Measurements from ENCODE around the gene CCBE1.
A peak's percentile ranks its signal among the peaks of the same experiment; 100 is the strongest.

Gene CCBE1

DNA sequence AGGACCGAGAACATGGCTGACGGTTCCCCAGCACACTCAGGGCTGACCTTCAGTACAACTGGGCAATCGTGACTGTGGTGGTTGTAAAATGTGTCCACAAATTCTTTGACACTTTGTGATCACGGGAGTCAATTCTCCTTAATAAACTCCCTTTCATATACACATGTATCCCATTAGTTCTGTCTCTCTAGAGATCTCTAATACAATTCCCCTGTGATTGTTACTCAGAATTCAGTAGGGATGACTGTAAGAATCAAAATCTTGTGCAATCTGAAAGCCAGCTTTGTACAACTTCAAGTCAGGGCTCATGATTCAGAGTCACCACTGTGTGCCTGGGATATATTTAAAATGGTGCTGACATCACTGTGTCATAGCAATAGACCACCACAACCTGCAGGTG, 248.7 kb downstream of the CCBE1 start:
- peak; percentile 47 for DNase-seq

DNA sequence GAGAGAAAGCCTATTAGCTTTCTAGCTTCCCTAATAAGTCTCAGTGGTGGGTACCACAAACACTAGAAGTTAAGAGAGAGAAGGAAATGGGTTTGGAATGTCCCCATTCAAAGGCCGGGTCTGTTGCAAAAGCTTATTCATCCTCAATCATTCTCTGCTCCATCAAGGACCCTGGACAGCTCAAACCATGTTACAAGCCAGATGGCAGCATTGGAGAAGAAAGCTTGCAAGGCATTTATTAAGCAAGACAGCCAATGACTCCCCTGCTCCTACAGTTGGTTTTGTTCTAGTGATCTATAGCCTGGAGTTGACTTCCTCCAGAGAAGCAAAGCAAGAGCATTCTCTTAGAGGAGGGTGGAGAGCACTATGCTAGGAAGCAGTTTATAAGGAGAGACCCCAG, 251.2 kb downstream of the CCBE1 start:
- peak; percentile 32 for DNase-seq

DNA sequence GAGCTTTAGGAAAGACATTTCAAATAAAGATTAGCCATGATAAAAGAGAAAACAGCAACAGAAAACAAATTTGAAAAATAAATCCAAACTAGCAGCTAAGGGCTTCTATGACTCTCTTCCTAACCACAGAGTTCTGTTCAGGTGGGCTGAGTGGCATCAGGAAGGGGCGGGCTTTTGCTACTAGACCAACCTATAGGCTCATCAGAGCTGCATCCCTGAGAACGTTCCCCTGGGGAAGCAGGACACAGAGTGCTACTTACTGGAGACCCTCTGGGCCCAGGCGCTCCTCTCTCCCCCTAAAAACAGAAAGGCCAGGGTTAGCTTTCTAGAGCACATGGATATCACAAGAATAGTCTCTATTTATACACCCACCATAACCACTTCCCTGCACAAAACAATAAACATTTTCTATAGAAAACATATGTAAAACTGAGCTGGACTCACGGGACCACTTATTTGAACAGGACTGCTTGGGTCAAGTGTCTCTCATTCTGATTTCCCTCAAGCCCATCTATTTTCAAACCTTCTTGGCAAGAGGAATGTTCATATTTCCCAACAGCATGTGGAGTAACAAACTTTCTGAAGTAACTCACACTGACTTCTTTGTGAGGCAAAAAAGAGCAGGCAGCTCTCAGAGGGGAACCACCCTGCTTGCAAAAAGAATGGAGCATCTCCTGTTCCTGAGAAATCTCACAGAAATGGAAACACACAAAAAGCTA, 259.2 kb downstream of the CCBE1 start:
- no peak for DNase-seq

DNA sequence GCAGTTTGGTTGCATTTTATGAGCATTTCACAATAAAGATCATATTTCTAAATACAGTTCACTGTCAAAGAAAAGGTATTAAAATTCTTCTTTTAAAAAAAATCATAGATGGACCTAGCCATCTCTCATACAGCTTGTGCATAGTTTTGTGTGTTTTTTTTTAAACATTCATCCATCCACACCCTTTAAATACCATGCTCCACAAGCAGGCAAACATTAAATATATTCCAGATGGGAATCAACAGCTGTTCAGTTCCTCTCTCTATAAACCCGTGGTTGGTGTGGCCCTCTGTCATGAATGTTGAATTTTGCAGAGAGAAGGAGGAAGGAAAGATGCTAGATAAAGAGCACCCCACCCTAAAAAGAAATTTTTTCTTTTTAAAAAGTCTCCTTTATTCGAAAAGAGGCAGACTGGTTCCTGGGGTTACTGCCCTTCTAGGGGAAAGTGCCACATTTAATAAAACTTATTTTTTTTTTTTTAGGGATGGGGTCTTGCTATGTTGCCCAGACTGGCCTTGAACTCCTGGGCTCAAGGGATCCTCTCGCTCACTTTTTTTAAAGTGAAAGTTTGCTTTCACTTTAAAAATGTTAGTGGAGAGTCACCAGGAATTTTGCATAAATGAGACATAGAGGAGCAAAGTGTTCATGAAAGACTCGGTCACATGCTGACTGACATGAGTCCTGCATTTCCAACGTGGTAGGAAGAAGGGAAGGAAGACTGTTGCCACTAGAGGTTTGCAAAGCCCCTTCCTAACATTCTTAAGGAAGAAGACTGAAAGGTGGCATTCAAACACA, 264.2 kb downstream of the CCBE1 start:
- DNase-seq, result peak; percentile 56

DNA sequence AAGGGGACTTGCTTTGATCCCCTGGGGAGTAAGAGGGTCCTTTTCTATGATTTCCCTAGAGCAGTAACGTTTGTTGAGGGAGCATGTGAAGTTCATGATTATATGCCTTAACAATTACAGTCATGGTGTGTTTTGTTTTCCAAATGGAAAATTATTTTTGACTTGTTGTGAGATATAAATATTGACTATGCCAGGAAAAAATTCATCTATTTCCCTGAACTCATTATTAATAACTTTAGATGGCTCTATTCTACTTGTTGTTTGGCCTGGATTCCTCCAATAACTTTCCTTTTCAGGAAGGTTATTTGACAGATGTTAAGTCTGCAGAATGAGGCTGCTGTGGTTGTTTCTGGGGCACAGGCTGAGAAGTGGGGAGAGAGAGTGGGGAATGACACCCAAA, 266.1 kb downstream of the CCBE1 start:
- DNase-seq, result no peak

DNA sequence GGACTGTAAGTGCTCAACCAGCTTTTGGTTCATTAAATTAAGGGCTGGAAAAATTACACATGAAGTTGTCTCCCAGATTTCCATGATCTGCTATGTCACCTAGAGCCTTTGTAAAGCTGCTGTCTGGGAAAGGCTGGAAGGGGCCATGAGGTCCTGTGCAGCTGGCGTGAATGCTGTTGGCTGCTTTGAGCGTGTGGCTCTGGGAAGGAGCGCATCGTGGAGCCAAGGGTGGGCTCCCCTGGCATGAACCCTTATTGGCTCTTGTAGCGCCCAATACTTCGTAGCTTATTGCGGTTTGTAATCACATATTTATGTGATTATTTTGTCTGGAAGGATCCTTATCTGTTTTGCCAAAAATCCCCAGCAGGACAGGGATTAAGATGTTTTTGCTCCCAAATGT, 267.6 kb downstream of the CCBE1 start:
- DNase-seq, result no peak

DNA sequence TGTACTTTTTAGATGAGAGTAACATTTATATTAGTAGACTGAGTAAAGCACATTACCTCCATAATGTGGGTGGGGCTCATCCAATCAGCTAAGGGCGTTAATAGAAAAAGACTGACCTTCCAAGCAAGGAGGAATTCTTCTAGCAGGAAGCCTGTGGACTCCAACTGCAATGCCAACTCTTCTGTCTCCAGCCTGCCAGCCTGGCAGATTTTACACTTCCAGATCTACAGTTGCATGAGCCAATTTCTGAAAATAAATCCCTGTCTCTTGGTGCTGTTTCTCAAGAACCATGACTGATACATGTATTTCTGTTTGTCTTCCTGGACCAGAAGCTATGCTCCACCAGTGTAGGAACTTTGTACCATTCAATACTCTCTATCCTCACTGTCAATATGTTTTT, 269.2 kb downstream of the CCBE1 start:
- no peak for DNase-seq

DNA sequence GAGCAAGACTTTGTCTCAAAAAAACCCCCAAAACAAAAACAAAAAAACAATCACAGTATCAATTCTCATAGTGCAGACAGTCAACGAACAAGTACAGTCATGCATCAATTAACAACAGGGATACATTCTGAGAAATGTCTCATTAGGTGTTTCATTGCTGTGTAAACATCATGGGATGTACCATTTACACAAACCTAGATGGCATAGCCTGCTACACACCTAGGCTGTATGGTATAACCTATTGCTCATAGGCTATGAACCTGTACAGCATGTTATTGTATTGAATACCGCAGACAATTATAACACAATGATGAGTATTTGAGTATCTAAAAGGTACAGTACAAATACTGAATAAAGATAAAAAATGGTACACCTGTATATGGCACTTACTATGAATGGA, 270.4 kb downstream of the CCBE1 start:
- no peak for DNase-seq

DNA sequence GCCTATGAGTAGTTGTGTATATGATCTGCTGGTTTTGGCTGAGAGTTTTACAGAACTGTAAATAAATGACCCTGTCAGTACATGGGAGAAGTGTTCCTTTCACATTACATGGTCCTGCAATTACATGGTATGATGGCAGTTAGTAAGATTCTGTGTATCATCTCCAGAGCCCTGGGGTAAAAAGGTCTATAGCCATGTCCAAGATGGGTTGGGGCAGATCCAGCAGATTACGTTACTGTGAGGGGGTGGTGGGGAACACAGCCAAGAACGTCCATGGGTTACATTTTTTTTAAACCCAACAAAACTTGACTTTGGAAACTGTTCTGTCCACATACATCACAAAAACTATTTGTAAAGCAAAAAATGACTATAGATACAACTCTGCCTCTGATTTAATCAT, 274.0 kb downstream of the CCBE1 start:
- DNase-seq, result no peak

DNA sequence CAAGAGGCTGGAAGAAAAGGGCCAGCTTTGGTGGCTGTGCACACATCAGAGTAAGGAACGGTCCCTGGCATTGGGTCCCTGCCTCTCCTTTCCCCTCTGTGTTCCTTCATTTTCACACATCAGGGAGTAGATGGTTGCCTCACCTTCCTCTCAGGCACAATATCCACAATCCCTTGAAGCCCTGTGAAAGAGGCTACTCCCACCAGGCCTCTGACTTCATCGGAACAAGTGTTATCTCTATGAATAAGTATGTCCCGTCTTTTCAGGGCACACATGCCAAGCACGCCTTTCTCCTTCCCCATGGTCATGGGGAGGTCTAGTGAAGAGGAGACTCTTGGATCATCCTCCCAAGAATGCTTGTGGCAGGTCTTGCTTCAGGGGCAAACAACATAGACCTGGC, 277.0 kb downstream of the CCBE1 start:
- DNase-seq, result no peak

DNA sequence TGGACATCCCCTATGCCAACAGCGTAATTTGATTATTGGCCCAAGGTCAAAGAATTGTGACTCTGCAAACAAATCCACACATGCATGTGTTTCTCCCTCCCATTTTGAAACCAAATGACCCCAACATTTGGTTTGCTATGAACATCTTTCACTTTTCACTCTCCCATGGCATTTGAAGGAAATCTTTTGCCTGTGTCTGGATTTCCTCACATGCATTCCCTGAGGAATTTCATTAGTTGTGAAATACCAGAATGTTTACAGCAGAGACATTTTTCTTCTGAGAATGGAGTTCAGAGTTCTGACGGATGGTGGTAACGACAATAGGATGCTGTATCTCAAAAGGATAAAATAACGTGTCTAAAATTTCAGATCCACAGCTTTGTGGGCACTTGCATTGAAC, 277.8 kb downstream of the CCBE1 start:
- DNase-seq, result peak; percentile 68

DNA sequence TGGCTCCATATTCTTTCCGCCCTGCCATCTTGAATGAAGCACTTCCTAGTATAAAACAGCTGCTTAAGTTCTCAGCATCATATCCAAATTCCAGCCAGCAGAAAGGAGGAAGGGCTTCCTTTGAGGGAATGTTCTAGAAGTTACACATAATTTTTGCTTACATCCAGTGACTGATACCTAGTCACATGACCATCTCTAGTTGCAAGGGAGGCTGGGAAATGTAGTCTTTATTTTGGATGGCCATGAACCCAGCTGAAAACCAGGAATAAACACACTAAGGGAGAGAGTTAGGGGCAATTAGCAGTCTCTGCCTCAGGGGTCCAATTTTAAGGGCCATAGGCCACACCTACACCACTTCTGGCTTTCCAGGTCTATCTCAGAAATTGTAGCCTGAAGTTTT, 280.4 kb downstream of the CCBE1 start:
- DNase-seq, result no peak

DNA sequence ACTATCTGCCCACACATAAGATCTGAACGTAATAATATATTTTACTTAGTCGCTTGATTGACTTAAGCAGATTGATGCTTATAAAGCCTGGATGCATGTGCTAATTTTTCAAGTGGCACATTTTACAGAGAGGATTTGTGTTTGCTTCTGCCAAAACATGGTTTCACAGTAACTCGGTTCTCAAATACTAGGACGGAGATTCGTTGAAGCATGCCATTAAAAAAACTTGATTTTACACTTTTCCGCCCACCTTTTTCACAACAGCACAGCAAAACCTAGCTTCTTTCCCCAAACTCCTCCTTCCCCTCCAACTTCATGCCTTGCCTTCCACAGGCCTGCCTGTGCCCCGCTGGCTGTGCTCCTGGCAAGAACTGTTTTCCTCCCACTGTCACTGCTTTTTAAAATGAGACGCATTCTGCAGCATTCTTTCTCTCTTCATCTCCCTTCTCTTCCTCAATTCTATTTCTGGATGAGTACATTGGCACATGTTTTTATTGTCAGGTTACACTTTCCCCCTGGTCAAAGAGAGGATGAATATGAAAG, 283.0 kb downstream of the CCBE1 start:
- no peak for DNase-seq

DNA sequence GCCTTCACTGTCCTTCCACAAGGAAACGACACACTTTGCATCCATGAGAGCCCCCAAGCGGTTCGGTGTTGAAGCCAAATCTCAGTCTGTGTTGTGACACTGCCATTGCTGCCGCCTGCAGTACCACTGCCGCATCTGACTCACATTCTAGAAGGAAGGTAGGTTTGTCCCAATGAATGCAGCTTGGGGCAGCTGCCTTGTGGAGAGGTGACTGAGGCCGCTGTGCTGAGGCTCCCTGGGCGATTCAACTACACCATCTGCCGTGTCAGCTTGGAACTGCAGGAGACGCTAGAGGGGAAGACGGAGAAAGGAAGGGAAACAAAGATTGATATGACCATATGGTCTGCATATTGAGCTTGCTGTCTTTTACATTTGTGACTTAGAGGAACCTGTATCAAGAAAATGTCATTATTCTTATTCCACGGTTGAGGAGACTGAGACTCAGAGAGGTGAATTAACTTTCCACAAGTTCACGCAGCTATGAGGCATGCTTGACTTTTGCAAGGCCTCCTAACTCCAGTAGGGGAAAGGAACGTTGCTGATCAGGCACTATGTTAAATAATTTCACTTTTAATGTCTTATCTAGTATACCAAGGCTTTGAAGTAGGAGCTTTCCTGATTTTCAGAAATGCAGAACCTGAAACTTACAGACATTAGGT, 294.7 kb downstream of the CCBE1 start:
- DNase-seq, result peak; percentile 68

DNA sequence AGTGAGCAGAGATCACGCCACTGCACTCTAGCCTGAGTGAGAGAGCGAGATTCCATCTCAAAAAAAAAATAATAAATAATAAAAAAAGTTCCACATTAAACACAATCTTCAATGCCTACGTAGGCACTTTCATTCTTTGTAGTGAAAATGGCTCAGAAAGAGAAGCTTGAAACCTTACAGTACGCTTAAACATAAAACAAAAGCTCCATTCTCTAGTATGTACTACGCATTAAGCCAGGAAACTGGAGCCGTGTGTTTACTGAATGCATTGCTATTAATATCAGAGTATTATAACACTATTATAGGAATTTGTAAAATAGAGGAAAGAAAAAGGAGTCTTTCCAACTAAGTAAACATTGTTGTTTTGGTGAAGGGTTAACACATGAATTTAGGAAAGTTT, 296.8 kb downstream of the CCBE1 start:
- DNase-seq, result no peak

DNA sequence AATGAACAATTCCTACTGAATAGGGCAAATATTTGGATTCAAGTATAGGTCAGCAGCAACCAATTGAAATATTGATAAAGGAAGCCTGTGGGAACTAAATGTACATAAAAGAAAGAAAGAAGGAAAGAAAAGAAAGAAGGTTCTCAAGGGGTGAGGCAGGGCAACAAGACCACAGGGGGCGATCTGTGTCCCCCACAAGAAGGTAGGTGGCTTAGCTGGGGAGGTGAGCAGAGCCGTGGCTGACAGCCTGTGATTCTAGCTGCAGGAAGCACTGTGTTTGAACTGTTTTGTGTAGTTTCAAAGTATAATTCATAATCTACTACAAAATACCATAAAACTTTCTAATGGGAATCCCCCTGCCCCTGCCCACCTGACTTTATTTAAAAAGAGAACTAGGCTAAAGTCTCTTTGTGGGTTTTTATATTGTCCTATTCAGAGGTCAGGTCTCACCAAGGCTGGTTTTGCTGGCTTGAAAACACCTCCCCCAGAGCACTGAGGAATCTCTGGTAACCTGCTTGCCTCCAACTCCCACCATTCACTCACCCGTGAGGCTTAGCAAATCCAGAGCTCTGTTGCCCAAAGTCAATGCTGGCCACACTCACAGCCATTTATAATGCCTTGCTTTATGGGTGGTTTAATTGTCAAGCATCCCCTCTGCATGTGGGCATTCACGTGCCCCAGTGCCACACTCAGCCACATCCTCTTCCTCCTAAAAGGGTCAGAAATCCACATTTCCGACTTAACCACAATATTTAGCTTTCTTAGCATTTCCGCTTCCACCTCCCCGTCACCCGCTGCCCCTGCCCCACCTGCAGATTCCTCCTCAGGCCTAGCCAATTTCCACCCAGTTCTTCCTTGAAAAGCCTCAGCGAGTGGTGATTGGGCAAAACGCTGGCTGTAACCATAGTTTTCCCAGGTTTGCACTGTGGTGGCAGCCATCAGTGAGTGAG, 301.7 kb downstream of the CCBE1 start:
- DNase-seq, result no peak

DNA sequence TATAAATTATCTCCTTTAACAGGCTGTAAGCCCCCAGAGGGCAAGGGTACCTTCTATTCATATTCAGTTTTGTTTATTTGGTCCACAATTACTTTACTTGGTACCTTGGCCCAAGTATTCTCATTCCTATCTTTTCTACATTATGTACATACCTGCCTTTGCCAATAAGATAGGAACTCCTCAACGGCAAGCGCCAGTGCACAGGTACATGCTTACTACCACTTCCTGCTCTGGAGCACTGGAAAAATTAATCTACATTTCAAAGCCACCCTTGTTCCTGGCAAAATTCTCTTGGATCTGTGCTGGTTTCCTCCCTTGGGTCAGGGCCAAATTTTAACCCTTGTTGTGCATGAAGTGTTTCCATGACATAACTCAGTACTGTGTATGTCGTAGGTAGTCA, 303.8 kb downstream of the CCBE1 start:
- no peak for DNase-seq

DNA sequence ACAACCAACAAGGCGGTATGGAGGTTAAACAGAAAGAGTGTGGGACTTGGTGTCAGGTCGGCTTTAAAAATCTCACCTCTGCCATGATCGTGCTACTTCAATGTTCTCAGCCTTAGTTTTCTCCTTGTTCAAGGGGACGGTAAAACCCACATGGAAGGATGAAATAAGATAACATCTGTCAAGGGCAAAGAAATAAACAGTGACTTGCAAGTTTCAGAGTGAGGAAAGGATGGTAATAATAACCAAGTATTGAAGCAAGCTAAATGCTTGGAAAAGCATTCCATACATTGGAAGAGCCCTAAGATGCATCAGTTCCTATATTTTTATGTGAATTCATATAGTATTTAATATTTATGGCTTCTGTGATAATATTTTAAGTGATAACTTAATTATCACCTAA, 308.4 kb downstream of the CCBE1 start:
- DNase-seq, result no peak

DNA sequence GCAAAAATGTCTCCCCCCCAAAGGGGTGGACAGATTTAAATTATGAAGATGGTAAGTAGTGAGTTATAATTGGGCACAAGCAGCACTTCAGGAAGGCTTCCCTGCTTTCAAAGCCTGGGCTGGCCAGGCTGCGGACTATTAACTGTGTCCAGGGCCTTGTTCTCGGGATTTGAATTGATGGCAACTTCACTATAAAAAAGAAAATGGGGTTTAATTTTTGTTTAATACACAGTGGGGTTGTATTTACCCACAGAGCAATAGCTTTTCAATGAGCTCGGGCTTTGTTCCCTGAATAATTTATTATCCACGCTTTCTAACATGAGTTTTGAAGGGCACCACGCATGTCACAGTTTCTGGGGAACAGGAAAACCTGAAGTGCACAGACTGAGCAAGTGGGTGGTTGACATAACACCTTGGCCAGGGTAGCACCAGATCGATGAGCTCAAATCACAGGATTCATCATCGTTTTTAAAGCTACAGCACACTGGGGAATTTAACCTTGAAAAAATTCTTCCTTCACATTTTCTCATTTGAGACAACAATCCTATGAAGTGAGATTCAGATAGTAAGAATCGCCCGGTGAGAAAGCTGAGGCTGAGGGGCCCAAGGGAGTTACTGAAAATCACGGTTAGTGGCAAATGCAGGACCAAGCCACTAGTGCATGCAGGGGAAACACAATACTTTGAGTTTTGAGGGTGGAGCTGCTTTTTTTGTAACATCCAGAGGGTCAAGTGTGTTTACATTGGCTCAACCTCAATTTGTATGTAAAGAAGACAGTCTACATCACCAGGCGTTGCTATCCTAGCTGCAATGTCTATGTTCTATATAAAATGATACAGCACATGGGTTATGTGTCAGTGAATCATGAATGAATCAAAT, 309.3 kb downstream of the CCBE1 start:
- no peak for DNase-seq

DNA sequence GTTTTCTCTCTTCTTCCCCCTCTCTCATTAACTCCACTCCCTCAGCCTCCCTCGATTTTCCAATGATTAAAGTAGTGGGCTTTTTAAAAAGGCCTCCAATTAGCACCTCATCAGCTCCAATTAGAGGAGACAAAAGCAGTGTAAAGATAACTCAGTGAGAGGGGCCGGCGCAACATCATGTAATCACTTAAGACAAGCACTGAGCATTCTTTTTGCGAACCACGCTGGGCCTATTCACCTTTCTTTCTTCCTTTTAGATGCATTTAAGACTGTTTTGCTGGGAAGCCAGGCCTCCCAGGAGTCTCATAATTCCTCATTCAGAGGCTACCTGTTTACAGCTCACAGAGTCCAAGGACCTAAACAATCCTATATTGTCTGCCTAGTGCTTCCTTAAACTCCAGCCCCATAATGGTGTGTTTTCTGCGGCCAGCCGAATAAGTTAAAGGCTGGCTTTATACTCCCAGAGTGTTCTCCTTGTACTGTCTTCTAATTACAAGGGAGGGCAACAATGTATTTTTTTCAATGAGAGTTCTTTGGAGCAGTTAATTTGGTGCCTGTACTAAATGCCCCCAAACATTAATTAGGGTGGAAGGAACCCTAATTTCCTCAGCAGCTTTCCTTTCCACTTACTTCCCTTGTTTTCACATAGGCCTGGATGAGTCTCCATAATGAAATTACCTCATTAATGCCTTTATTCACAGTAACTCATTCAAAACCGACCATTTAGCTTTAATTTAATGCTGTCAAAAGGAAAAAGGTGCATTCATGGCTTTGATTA, 310.1 kb downstream of the CCBE1 start:
- DNase-seq, result no peak

All from fibroblast of skin of abdomen (primary cell).